ENCODE data around the gene ZNF518A. TPM values are rescaled to one million over a fixed set of nuclear protein-coding genes. Genes with fewer than 3 reads are reported as not detected.

Gene ZNF518A
- total RNA-seq, 1 donor, result 13.4 TPM

DNA sequence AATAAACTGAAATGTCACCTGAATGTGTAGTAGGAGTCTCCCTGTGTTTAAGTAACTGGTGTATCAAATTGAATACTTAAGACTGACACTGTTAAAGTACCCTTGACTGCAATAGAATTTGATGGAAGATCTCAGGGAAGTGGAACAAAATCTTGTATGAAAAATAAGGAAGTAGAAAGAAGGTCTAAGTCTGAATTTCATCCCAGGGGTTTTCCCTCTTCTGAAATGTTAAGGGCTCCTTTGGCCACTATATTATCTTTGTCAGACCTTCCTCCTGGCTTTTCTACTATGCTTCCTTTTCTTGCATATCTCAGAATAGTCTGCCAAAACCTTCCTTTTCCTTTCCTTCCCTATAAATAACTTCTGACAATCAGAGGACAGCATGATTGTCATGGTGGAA is 81.7 kb downstream of the ZNF518A start:
- Histone ChIP-seq H3K27ac (ENCODE audit: low read depth, low read length) (no peak overlapping the region), H3K9me3 (ENCODE audit: low read depth, low read length) (no peaks in the 10 kb centered on the region), H3K4me3 (ENCODE audit: insufficient read depth, low read length) (no peak overlapping the region), H3K4me1 (ENCODE audit: insufficient read depth, low read length) (no peaks in the 10 kb centered on the region), H3K79me2 (ENCODE audit: insufficient read depth, low read length) (no peaks in the 10 kb centered on the region), H3K27me3 (ENCODE audit: insufficient read depth, low read length) (no peaks in the 10 kb centered on the region), H4K20me1 (ENCODE audit: insufficient read depth, low read length) (no peaks in the 10 kb centered on the region), H2AFZ (ENCODE audit: low read length) (no peak overlapping the region), H3K4me2 (ENCODE audit: insufficient read depth, low read length) (no peak overlapping the region), H3K36me3 (ENCODE audit: insufficient read depth, low read length) (no peaks in the 10 kb centered on the region)
- DNase-seq (ENCODE audit: insufficient read length, low spot score, missing footprints), result no peak
- no peak for TF ChIP-seq CTCF (IDR thresholded peaks at IDR 0.05; ENCODE audit: extremely low read depth, low read depth, low read length)

DNA sequence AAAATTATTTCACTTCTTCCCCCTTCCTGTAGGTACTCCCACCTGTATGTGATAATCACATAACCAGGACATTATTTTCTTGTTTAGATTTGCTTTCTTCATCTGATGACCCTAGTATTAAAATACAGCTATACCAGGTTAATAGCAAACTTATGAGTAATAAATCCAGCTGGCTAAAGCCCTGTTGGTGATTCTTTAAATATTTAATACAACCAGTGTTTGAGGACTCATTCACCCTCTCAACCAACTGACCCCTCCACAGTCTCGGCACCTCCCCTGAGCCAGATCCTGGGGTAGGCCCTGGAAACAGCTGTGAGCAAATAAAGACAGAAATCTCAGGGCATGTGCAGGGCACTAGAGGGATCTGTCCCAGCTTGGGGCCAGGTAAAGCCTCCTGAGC is 82.8 kb downstream of the ZNF518A start:
- Histone ChIP-seq H3K79me2 (ENCODE audit: insufficient read depth, low read length) (no peaks in the 10 kb centered on the region), H3K27me3 (ENCODE audit: insufficient read depth, low read length) (no peaks in the 10 kb centered on the region), H3K4me2 (ENCODE audit: insufficient read depth, low read length) (no peak overlapping the region), H2AFZ (ENCODE audit: low read length) (no peak overlapping the region), H3K4me1 (ENCODE audit: insufficient read depth, low read length) (no peaks in the 10 kb centered on the region), H3K9me3 (ENCODE audit: low read depth, low read length) (no peaks in the 10 kb centered on the region), H3K4me3 (ENCODE audit: insufficient read depth, low read length) (no peak overlapping the region), H3K27ac (ENCODE audit: low read depth, low read length) (no peak overlapping the region), H4K20me1 (ENCODE audit: insufficient read depth, low read length) (no peaks in the 10 kb centered on the region), H3K36me3 (ENCODE audit: insufficient read depth, low read length) (no peaks in the 10 kb centered on the region)
- no peak for DNase-seq (ENCODE audit: insufficient read length, low spot score, missing footprints)
- TF ChIP-seq CTCF (IDR thresholded peaks at IDR 0.05; ENCODE audit: extremely low read depth, low read depth, low read length), result no peak

Small RNA genes lying within 50 kb of the gene (small RNA-seq; reads per million reads assigned to genes)
- gene RNU6-271P, result not detected

Other genes starting within 250 kb of the ZNF518A start
- 0.36 and 0.88 TPM in 2 replicates for gene CC2D2B, start 222.3 kb upstream of the ZNF518A start, total RNA-seq
- gene CCNJ, start 86.7 kb upstream of the ZNF518A start, total RNA-seq, result 5.6 and 5.8 TPM in 2 replicates
- under 0.01 and 0.36 TPM in 2 replicates for gene BLNK, start 141.3 kb downstream of the ZNF518A start, total RNA-seq
- gene DNTT, start 174.1 kb downstream of the ZNF518A start, total RNA-seq, result not detected in 2 replicates
- gene OPALIN, start 228.7 kb downstream of the ZNF518A start, total RNA-seq, result not detected in 2 replicates